Skeletal muscle satellite cell (primary cell): ENCODE measurements around the gene FAIM2.
"Not testable (repeated sequence)": the region's sequence is repeated elsewhere in the genome, so short reads cannot be mapped to it uniquely, and the experiment has no call there.

Experiments
- H3K27me3 ChIP-seq: 2 replicates; pipeline ENCODE4 v1.7.0; 2013; ENCODE audit warnings: low read length; ENCODE audit not compliant: control insufficient read depth, insufficient read depth
- H3K36me3 ChIP-seq: 2 replicates; pipeline ENCODE4 v1.7.0; 2013; ENCODE audit warnings: mild to moderate bottlenecking, control low read depth, low read length; ENCODE audit not compliant: insufficient read depth
- H3K4me1 ChIP-seq: 2 replicates; pipeline ENCODE4 v1.7.0; 2013; ENCODE audit warnings: low read length; ENCODE audit not compliant: control insufficient read depth, insufficient read depth
- H3K4me2 ChIP-seq: 2 replicates; pipeline ENCODE4 v1.7.0; 2013; ENCODE audit warnings: mild to moderate bottlenecking, low read length
- H3K4me3 ChIP-seq: 2 replicates; pipeline ENCODE4 v1.7.0; 2013; ENCODE audit warnings: low read length
- H3K9ac ChIP-seq: 2 replicates; pipeline ENCODE4 v1.7.0; 2013; ENCODE audit warnings: mild to moderate bottlenecking, low read depth, low read length, moderate library complexity
- H3K9me3 ChIP-seq: replicated peaks from 2 replicates; pipeline ENCODE4 v1.7.0; 2013; ENCODE audit warnings: mild to moderate bottlenecking, control low read depth, low read length

The FAIM2 gene

GRCh38 chr12:49880756-49881414 lies 22.8 kb downstream of the FAIM2 start:
- no peaks in the 10 kb centered on the region for H3K4me1 ChIP-seq
- no peak overlapping the region for H3K4me3 ChIP-seq
- H3K36me3 ChIP-seq: no peaks in the 10 kb centered on the region
- no peak overlapping the region for H3K4me2 ChIP-seq
- H3K27me3 ChIP-seq: peaks cover 29% of the 10 kb centered on the region
- H3K9ac ChIP-seq: no peak overlapping the region
- H3K9me3 ChIP-seq: no peaks in the 10 kb centered on the region

GRCh38 chr12:49879065-49879464 lies 24.6 kb downstream of the FAIM2 start:
- not testable (repeated sequence) for H3K9me3 ChIP-seq, H3K9ac ChIP-seq, H3K36me3 ChIP-seq, H3K4me3 ChIP-seq, H3K4me2 ChIP-seq, H3K4me1 ChIP-seq
- H3K27me3 ChIP-seq: peaks cover 22% of the 10 kb centered on the region

GRCh38 chr12:49878021-49878420 lies 25.7 kb downstream of the FAIM2 start:
- H3K9ac ChIP-seq: no peak overlapping the region
- peaks cover 16% of the 10 kb centered on the region for H3K27me3 ChIP-seq
- H3K4me2 ChIP-seq: no peak overlapping the region
- no peaks in the 10 kb centered on the region for H3K9me3 ChIP-seq
- no peak overlapping the region for H3K4me3 ChIP-seq
- no peaks in the 10 kb centered on the region for H3K36me3 ChIP-seq
- no peaks in the 10 kb centered on the region for H3K4me1 ChIP-seq

DNA sequence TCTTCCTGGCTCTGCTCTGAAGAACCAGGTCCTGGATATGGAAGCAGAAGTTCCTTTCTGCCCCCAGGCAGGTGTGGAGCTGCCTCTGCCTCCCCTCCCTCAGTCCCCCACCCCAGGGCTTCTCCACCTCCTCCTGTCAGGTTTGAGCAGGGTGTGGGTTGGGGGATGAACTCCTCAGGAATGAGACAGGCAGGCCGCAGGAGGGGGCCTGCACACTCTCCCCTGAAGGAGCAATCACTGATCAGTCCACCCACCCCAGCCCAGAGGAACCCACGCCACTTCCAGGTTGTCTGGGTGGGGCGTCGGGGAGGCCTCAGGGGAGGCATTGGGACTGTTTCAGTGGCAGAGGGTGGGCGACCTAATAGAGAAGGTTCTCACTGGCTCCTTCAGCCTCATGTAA lies 26.6 kb downstream of the FAIM2 start:
- no peak overlapping the region for H3K4me2 ChIP-seq
- no peak overlapping the region for H3K4me3 ChIP-seq
- peaks cover 11% of the 10 kb centered on the region for H3K27me3 ChIP-seq
- no peaks in the 10 kb centered on the region for H3K4me1 ChIP-seq
- H3K36me3 ChIP-seq: no peaks in the 10 kb centered on the region
- H3K9me3 ChIP-seq: no peaks in the 10 kb centered on the region
- no peak overlapping the region for H3K9ac ChIP-seq

DNA sequence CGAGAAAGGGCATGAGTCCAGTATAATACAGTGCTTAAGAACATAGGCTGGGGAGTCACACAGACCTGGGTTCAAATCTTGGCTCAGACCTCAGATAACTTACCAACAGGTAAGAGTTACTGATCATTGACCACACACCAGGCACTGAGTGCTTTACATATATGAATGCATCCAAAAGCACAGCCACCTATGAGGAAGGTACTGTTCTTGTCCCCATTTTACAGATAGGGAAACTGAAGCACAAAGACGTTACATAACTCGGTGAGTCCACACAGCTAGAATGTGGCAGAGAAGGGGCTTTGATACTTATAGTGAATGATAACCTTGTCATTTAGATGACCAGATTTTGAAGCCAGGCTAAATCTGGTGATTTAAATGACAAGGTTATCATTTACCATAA lies 27.6 kb downstream of the FAIM2 start:
- H3K9me3 ChIP-seq: no peaks in the 10 kb centered on the region
- H3K27me3 ChIP-seq: peaks cover 11% of the 10 kb centered on the region
- H3K4me2 ChIP-seq: no peak overlapping the region
- no peak overlapping the region for H3K4me3 ChIP-seq
- H3K9ac ChIP-seq: no peak overlapping the region
- no peaks in the 10 kb centered on the region for H3K36me3 ChIP-seq
- H3K4me1 ChIP-seq: no peaks in the 10 kb centered on the region

- H3K9me3 ChIP-seq: no peaks in the 10 kb centered on the region
- peaks cover 11% of the 10 kb centered on the region for H3K27me3 ChIP-seq
- no peak overlapping the region for H3K4me3 ChIP-seq
- H3K4me2 ChIP-seq: no peak overlapping the region
- H3K4me1 ChIP-seq: no peaks in the 10 kb centered on the region
- no peaks in the 10 kb centered on the region for H3K36me3 ChIP-seq
- H3K9ac ChIP-seq: no peak overlapping the region
Observed at GRCh38 chr12:49875115-49875720, 28.5 kb downstream of the FAIM2 start.

DNA sequence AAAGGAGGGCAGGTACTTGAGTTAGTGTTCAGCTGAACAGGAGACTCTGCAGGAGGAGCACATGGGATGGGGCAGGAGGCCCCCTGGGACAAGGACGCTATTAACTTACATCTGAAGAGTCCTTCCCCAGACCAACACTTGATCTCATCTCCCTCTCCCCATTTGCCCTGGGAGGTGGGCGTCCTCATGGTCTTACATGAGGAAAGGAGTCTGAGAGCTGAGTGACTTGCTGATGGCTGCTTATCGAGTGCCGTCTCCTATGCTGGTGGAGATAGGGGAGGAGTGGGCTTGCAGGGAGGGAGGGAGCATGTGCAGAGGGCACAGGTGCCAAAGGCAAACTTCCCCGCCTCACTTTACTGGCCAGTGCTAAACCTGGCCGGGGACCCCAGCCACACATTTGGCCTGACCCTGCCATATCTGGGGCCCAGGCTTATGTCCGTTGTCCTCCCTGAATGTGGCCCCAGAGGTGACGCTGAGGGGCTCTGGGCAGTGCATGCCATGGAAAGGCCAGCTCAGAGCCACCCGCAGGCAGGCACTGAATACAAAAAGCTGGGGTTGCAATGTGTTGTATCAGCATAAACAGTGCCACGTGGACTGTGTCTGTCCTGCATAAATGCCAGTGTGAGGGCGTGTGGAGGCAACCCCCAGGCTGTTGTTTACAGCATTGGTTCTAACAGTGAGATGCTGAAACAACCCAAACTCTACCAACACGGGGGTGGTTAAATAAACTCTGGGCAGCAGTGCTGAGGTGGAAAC lies 29.4 kb downstream of the FAIM2 start:
- no peak overlapping the region for H3K9ac ChIP-seq
- peaks cover 4% of the 10 kb centered on the region for H3K4me1 ChIP-seq
- no peak overlapping the region for H3K4me3 ChIP-seq
- H3K9me3 ChIP-seq: no peaks in the 10 kb centered on the region
- no peaks in the 10 kb centered on the region for H3K36me3 ChIP-seq
- peaks cover 11% of the 10 kb centered on the region for H3K27me3 ChIP-seq
- no peak overlapping the region for H3K4me2 ChIP-seq

DNA sequence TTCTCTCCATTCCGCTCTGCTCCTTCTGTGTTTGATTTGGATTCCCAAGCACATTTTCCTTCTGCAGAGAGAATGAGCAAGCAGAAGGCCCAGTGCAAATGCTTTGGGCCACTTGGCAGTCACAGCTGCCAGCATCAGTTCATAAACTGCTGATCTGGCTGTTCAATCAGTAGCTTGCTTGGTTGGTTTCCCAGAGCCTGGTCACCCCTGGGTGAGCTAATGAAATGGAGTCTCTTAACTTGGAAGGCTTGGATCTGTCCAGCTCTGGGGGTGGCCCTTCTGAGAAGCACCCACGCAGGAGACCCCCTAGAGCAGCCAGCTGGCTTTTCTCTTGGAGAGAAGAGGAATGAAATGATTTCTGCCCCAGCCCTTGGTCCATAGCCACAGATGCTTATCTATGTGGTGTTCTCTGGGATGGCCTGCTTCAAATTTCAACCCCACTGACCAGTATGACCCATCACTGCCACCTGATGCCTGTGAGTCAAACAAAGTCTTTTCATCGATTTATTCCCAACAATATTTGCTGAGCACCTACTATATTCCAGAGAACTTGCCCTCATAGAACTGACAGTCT lies 30.3 kb downstream of the FAIM2 start:
- Histone ChIP-seq H3K27me3 (peaks cover 11% of the 10 kb centered on the region), H3K36me3 (no peaks in the 10 kb centered on the region), H3K9ac (no peak overlapping the region), H3K4me3 (no peak overlapping the region), H3K9me3 (no peaks in the 10 kb centered on the region), H3K4me2 (no peak overlapping the region), H3K4me1 (peaks cover 12% of the 10 kb centered on the region)

DNA sequence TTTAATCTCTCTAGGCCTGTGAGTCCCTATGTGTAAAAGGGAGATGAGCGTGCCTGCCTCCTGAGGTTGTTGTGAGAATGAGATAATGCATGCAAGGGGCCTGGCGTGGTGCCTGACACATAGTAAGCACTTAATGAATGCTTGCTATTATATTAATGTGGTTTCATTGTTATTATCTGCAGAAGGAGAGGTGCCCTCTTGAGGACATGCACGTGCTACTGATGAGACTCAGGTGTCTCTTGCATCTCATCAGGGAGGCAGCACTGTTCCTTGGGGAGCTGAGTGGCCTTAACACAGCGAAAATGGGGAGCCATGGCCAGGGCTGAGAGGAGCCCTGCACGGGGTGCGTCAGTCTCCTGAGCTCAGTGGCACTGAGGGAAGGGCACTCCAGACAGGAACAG lies 30.9 kb downstream of the FAIM2 start:
- Histone ChIP-seq H3K27me3 (peaks cover 18% of the 10 kb centered on the region), H3K9ac (no peak overlapping the region), H3K4me1 (peaks cover 14% of the 10 kb centered on the region), H3K4me3 (no peak overlapping the region), H3K4me2 (no peak overlapping the region), H3K36me3 (no peaks in the 10 kb centered on the region), H3K9me3 (no peaks in the 10 kb centered on the region)

DNA sequence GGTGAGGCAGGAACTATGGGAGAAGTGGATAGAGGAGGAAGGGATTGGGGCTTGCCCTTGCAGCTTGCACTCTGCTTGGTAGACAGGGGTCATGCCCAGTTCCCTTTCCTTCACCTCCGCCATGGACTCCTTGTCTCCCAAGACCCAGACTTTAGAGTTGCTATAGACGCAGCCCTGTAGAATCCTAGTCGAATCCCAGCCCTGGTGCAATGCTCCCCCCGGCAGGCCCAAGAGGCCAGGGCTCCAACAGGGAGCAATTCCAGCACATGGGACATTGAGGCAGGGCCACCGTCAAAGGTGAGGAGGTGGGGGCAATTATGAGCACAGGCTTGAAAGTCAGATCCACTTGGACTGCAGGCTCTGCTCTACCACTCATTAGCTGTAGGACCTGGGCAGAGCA lies 31.3 kb downstream of the FAIM2 start:
- peaks cover 19% of the 10 kb centered on the region for H3K27me3 ChIP-seq
- no peak overlapping the region for H3K4me2 ChIP-seq
- H3K4me3 ChIP-seq: no peak overlapping the region
- no peak overlapping the region for H3K9ac ChIP-seq
- H3K36me3 ChIP-seq: no peaks in the 10 kb centered on the region
- peaks cover 14% of the 10 kb centered on the region for H3K4me1 ChIP-seq
- H3K9me3 ChIP-seq: no peaks in the 10 kb centered on the region

GRCh38 chr12:49871811-49872251 lies 31.9 kb downstream of the FAIM2 start:
- H3K36me3 ChIP-seq, H3K4me2 ChIP-seq, H3K9me3 ChIP-seq, H3K9ac ChIP-seq, H3K4me3 ChIP-seq: not testable (repeated sequence)
- Histone ChIP-seq H3K4me1 (peaks cover 14% of the 10 kb centered on the region), H3K27me3 (peaks cover 19% of the 10 kb centered on the region)
